PC-3 (cell line): ENCODE data around the gene TSHB.

Source experiments
- EZH2phosphoT487 ChIP-seq: fragments of 300-600 bp; sonication (generic); IDR thresholded peaks from 2 replicates; pipeline ENCODE4 v1.6.1; 2018; ENCODE audit warnings: mild to moderate bottlenecking, antibody characterized with exemption, low read length, borderline replicate concordance
- TF ChIP-seq, protein P1 (sequence below): fragments of 300-600 bp; sonication (generic); conservative IDR thresholded peaks from 2 replicates; pipeline ENCODE4 v1.5.1; 2017; ENCODE audit warnings: antibody characterized with exemption, low read depth, mild to moderate bottlenecking, low read length

DNA sequence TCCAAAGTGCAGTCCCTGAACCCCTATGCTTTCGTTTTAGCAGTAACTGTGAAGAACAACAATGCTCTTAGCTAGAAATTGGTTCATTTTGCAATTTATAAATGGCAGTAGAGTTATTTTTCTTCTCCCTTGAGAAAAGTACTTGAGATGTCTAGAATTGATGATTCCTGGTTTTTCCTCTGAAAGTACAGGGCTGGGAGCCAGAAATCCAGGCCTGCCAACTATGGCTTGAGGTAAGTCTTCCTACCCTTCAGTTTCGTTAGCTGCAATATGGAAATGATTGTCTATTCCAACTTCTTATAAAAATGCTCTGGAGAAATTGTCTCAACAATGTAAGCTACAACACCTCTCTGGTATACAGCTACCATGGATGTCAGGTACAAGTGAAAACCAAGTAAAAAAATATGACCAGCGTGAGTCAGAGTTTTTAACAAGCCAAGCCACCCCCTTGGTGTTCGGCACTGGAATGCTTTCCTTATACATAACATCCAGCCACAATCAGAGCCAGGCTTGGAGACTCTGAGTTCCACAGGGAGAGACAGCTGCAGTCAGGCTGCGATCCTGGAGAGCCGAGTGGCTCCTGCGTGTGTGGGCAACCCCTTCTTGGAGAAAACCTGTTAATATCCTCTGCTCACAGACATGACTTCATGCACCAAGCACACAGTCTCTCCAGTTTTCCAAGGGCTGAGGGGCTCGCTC, 37.7 kb downstream of the TSHB start:
- TF ChIP-seq EZH2phosphoT487 = no peak
- TF ChIP-seq, protein P1, sequence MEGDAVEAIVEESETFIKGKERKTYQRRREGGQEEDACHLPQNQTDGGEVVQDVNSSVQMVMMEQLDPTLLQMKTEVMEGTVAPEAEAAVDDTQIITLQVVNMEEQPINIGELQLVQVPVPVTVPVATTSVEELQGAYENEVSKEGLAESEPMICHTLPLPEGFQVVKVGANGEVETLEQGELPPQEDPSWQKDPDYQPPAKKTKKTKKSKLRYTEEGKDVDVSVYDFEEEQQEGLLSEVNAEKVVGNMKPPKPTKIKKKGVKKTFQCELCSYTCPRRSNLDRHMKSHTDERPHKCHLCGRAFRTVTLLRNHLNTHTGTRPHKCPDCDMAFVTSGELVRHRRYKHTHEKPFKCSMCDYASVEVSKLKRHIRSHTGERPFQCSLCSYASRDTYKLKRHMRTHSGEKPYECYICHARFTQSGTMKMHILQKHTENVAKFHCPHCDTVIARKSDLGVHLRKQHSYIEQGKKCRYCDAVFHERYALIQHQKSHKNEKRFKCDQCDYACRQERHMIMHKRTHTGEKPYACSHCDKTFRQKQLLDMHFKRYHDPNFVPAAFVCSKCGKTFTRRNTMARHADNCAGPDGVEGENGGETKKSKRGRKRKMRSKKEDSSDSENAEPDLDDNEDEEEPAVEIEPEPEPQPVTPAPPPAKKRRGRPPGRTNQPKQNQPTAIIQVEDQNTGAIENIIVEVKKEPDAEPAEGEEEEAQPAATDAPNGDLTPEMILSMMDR = no peak
